DMS53 treated with DMSO at 0.1 percent for 48 hours (cell line): ENCODE results near the gene TOMM70.

ENCODE experiments used
- DNase-seq: peaks from one replicate; lab custom pipeline; 2025; ENCODE audit not compliant: unreplicated experiment; lab: John Stamatoyannopoulos, UW

TOMM70 gene

GRCh38 chr3:100411091-100411982, 10.4 kb upstream of the TOMM70 start:
- no peak for DNase-seq

GRCh38 chr3:100407977-100408532, 7.2 kb upstream of the TOMM70 start:
- no peak for DNase-seq

DNA sequence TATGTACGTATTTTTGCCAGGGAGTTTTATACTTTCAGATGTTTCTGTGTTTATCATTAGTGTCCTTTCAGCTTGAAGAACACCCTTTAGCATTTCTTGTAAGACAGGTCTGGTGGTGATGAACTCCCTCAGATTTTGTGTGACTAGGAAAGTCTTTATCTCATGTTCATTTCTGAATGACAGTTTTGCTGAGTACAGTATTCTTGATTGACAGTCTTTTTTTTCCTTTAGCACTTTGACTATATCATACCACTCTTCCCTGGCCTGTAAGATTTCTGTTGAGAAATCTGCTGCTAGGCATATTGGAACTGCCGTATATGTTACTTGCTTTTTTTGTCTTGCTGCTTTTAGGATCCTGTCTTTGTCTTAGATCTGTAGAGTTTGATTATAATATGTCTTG, 6.3 kb upstream of the TOMM70 start:
- no peak for DNase-seq

GRCh38 chr3:100404250-100404548, 3.3 kb upstream of the TOMM70 start:
- no peak for DNase-seq

DNA sequence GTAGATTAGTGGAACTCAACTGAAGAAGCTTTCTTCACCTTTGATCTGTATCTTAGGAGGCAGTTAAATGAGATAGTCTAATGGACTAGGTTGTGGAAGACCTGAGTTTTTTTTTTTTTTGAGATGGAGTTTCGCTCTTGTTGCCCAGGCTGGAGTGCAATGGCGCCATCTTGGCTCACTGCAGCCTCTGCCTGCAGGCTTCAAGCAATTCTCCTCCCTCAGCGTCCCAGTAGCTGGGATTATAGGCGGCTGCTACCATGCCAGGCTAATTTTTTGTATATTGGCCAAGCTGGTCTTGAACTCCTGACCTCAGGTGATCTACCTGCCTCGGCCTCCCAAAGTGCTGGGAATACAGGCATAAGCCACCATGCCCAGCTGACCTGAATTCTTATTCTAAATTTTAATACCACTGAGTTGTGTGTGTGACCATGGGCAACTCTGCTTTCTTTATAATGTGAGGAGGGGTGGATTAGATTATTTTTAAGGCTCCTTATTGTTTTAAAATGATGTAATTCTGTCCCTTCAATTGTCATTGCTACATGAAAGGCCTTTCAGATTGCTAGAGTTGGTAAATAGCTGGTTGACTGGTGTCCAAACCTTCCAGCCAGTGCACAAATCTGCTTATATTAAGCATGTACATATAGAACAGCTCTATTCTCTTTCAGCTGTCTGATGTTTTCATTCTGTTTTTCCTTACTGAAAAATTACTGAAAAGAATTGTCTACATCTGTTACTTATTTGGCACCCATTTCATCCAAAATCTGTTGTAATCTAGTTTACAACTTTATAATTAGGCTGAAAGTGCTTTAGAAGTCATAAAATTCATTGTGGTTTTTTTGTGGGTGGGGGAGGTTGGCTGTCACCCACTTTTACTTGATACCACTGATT, 2.7 kb upstream of the TOMM70 start:
- DNase-seq = no peak

DNA sequence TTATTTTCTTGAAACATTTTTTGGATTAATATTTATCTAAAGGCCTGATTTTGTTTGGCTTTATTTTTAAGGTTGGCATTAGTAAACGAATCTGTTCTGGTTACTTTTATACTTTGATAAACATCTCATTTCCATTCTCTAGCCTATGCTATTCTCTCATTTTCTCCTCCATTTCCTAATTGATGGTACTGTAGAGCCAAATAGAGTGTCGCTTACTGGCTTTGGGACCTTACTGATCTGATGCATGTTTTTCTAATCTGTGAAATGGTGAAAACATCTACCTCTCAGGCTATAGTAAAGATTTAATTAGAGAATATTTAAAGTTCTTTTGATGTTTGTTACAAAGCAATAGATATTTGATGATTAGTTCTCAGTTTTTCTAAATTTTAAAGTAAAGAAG, 2.0 kb upstream of the TOMM70 start:
- no peak for DNase-seq

DNA sequence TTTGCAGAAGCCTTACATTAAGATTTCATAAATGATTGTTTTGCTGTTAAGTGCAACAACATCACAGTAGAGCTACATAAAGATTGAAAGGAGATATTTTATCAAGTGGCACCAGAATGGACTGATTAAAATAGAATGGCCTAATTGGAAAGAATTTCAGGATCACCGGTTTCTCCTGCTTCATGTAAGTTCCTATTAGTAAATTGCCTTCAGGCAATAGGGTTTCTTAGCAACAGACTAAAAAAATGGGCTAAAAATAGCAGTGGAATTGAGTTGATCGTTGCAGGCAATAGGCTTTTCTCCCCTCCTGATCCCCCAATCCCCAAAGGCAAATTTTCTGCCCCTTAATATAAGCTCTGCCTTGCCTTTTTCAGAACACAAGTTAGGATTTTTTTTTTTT, 1.4 kb upstream of the TOMM70 start:
- DNase-seq = no peak

DNA sequence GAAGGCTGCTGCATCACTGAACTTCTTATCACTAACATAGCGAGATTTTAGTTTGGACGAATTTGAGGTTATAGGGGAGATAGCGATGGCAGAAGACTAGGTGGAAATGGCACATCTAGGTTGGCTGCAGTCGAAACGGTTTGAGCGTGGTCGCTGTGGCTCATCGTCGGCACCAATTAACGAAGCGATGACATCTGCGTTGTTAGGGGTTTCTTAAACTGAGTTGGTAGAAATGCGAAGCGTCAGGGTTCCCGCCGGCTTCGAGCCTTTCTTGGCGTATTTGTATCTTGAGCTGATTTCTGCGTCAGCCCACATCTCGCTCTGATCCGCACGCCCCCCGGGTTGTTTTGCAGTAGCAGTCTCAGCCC, 769 bp upstream of the TOMM70 start:
- DNase-seq = no peak

- no peak for DNase-seq
Measured at GRCh38 chr3:100400419-100400779, 490 bp downstream of the TOMM70 start.

DNA sequence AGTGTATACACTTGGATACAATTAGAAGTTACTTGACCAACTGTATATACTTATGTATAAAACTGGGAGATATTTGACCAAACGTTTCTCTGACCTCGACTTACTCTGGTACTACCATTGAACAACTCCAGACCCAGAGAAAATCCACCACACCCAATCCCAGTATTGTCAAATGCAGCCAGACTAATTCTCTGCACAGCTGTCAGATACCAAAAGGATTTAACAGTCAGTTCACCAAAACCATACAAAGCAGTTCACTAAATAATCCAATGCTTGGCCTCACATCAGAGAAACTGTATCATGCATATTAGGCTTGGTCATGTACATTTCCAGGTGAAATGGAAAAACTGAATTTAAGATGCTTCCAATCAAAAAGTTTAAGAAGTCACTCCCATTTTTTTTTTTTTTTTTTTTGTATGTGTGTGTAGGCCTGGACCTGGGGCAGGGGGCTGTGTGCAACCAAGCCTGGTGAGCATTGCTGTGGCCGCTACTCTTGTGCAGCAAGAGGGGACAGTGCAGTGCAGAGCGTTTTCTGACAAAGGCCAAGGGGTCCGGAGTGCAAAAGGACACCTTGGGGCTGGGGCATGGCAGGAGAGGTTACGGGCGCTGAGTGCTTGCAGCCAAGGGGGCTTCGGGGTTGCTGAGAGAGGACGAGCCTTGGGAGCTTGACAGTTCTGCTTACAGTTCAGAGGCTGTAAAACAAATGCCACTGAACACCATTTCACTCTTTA, 1.4 kb downstream of the TOMM70 start:
- DNase-seq = no peak

- DNase-seq = no peak
Measured at GRCh38 chr3:100396967-100397366, 3.9 kb downstream of the TOMM70 start.

DNA sequence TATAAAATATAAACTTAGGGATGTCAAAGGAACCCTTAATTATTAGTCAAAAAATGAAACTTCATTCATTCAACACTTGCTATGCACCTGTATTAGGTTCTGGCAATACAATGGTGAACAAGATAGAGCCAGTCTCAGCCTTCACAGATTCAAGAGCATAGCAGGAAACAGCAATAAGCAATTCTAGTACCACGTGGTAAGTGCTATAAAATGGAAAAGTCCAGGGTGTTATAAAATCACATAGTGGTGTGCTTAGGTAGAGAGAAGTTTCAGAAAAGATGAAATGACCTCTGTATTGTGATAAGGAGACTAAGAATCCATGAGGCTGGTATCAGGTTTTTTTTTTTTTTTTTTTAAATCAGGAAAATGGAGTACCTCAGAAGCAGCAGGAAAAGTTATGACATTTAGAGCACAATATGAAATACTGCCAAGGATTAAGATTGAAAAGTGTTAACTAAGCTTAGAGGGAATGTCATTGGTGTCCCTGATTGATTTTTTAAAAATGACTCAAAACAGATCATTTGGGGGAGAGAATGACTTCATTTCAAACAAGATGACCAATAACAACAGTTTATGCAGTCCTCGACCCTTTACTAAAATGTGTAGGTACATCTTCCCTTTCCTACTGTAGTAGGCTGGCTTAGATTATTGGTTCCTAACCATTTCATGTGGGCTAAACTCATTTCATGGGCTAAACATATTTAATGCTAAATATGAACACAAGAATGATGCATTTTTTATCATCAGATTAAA, 5.0 kb downstream of the TOMM70 start:
- no peak for DNase-seq

DNA sequence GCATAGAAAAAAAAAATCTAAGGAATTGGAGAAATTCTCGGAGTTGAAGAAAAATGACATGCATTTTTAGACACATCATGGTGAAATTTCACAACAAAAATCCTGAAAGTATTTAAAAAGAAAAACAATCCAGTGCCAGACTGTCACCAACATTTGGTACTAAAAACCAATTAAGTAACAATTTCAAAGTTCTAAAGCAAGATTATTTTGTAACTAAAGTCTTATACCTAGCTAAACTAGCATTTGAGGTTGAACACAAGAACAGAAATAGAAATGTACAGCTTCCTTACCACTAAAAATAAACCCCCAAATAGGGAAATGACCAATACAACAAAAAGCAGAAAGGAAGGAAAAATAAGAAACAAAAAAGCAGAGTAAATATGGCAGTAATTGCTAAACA, 11.9 kb downstream of the TOMM70 start:
- no peak for DNase-seq

GRCh38 chr3:100386437-100387074, 14.3 kb downstream of the TOMM70 start:
- no peak for DNase-seq

DNA sequence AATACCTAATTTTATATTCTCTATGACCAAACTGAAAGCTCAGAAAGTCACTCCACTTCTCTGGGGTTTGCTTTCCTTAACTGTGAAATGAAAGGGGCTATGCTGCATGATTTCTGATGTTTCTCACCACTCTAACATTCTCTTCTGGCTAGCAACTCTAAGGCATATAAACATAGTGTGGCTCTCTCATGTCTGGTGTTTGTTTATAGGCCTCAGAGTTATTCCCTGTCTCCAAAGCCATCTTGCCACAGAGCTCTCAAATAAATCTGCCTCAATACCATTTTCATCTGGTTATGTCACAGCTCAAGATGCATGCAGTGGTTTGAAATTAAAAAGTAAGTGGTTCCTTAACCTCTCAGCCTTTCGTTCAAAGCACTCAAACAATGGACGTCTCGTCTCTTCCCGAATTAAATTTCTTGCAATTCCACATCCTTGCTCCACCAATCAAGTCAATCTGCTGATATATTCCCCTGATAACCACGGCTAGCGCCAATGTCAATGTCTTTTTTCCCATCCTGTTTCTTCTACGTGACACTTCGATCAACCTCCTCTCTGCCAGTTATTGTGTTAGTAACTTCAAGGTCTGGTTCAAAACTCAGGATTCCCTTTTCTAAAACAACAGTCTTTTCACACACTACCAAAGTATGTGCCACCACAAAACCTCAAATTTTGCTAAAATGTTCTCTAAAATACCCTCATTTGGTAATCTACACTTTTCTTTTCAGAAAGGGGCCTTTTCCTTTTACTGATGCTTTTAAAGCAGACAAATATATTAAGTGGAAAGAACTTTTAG, 16.0 kb downstream of the TOMM70 start:
- no peak for DNase-seq

DNA sequence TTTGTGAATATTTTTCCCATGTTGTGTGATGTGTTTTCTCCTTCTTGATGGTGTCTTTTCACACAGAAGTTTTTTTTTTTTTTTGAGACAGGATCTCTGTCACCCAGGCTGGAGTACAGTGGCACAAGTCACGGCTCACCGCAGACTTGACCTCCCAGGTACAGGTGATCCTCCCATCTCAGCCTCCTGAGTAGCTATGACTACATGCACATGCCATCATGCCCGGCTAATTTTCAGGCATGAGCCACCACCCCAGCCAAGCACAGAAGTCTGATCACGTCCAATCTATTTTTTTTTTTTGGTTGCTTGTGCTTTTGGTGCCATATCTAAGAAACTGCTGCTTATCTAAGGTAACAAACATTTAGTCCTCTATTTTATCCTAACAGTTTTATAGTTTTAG, 24.6 kb downstream of the TOMM70 start:
- DNase-seq = no peak

DNA sequence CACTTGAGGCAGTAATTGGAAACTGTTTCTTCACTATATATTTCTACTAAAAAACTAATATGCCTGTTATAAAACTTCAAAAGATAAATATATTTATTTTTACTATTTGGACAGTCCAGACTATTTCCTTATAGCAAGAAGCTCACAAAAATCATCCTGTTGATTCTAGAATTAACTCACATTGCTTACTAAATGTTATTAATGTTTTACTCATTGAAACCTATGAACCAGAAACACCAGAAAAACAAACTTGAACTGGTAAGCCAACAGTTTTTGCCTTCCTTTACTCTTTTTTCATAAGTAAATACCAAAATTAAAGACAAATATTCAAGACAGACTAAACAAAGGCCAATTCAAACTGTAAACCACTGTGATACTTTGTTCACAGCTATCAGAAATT, 26.4 kb downstream of the TOMM70 start:
- DNase-seq = no peak

DNA sequence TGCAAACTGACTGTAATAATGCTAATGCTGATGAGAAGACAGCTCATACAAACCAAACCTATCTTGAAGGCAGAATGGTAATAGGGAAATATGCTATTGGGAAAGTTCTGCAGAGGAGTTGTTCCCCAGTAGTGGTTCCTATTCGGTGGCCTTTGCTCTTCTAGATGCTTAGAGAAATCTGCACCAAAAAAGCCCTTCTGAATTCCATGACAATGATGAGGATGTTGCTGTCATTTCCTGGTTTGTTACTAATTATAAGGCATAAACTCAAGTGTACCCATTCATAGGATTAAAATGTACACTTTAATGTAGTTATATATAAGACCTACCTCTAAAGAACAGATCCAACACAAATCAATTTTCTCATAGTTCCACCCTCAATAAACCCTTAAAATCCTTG, 30.1 kb downstream of the TOMM70 start:
- DNase-seq = no peak

DNA sequence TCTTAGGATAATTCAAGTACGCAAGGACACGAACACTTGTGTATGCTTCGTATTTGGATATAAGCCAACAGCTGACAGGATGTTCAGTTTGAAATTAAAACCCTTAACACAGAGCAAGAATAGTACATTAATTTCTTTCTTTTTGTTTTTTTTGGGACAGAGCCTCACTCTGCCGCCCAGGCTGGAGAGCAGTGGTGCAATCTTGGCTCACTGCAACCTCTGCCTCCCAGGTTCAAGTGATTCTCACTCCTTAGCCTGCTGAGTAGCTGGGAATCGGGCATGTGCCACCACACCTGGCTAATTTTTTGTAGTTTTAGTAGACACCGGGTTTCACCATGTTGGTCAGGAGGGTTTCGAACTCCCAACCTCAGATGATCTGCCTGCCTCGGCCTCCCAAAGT, 32.4 kb downstream of the TOMM70 start:
- DNase-seq = no peak

GRCh38 chr3:100366424-100366823, 34.5 kb downstream of the TOMM70 start:
- DNase-seq = no peak
